ENCODE measurements around the gene NOTUM.

DNA sequence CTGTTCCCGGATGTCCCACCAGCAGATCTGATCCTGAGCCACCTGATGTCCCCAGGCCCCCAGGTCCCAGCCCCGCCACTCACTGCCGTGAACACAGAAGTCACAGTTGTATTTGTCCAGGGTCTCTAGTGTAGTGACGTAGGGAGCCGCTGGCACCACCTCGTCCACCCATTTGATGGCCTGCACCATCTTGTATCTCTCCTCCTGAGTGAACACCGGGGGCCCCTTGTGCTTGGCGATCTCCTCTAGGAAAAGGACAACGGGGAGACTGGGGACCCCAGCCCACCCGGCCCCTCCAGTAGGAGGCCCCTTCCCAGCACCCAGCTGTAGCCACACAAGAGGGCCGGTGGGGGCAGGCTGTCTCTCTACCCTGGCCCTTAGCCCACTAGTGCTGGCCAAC lies 52.2 kb downstream of the NOTUM start:
- TF ChIP-seq, protein P1, sequence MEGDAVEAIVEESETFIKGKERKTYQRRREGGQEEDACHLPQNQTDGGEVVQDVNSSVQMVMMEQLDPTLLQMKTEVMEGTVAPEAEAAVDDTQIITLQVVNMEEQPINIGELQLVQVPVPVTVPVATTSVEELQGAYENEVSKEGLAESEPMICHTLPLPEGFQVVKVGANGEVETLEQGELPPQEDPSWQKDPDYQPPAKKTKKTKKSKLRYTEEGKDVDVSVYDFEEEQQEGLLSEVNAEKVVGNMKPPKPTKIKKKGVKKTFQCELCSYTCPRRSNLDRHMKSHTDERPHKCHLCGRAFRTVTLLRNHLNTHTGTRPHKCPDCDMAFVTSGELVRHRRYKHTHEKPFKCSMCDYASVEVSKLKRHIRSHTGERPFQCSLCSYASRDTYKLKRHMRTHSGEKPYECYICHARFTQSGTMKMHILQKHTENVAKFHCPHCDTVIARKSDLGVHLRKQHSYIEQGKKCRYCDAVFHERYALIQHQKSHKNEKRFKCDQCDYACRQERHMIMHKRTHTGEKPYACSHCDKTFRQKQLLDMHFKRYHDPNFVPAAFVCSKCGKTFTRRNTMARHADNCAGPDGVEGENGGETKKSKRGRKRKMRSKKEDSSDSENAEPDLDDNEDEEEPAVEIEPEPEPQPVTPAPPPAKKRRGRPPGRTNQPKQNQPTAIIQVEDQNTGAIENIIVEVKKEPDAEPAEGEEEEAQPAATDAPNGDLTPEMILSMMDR (IDR thresholded peaks at IDR 0.05): no peak
- TF ChIP-seq ZFX (IDR thresholded peaks at IDR 0.05; ENCODE audit: borderline replicate concordance): no peak

All from 22Rv1 (cell line).